ENCODE results near the gene COQ10A. TPM values are rescaled to one million over a fixed set of nuclear protein-coding genes. Genes with fewer than 3 reads are reported as not detected.

The COQ10A gene
- total and polyA plus RNA-seq, 2 of the 8 experiments (the other 6 are each of a cell fraction or from before 2014, with no cell fraction given) = 21.8 to 42.9 TPM

DNA sequence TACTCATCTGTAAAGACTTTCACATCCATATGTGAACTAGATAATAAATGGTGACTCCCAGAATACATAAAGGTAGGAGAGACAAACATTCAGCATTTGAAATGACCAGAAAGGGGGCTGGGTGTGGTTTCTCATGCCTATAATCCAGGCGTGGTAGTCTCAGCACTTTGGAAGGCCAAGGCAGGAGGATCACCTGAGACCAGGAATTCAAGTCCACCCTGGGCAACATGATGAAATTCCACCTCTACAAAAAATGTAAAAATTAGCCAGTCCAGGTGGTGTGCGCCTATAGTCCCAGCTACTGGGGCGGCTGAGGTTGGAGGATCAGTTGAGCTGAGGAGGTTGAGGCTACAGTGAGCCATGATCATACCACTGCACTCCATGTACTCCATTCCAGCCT is 37.5 kb downstream of the COQ10A start (continued):
- TF ChIP-seq SUZ12 (IDR thresholded peaks at IDR 0.05; ENCODE audit: low read length) (no peak), PHF8 (conservative IDR thresholded peaks at IDR 0.05; ENCODE audit: low read depth, low read length) (no peak), ASH2L (IDR thresholded peaks at IDR 0.05; ENCODE audit: low read length) (no peak), SAP30 (IDR thresholded peaks at IDR 0.05; ENCODE audit: insufficient read depth, insufficient replicate concordance, low read length) (no peak), FOSL1 (IDR thresholded peaks at IDR 0.05; ENCODE audit: insufficient read depth, low read depth, low read length) (no peak), HDAC2 (IDR thresholded peaks at IDR 0.05; ENCODE audit: borderline replicate concordance in 1 of 2, low read depth in 2 of 2, low read length in 2 of 2) (no peak), TAF1 (IDR thresholded peaks at IDR 0.05; ENCODE audit: low read depth, low read length) (no peak), ATF2 (IDR thresholded peaks at IDR 0.05; ENCODE audit: low read length) (no peak)
